Fibroblast of skin of right biceps (primary cell): ENCODE results near the gene ATXN2.
A peak's percentile ranks its signal among the peaks of the same experiment; 100 is the strongest.
"Not testable (repeated sequence)": the region's sequence is repeated elsewhere in the genome, so short reads cannot be mapped to it uniquely, and the experiment has no call there.

Source experiments
- DNase-seq: peaks from one replicate; pipeline ENCODE4 v3.0.0-alpha.2; 2013

Gene ATXN2

DNA sequence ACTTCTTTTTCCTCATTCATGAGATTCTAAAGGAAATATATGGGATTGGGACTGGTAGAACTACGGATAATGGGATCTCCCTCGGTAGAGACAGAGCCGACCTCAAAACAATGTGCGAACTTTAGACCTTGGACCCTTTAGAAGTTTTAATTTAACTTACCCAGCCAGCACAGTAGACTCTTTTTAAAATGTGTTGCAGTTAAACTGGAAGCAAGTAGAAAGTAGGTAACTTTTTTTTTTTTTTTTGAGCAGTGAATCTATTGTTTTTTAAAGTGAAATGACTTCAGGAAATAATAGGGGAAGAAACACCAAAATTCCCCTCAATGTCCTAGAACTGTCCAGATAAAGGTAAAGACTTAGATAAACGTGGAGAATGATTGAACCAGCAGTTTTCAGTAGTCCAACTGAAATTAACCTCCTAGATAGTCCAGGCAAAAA is 1.1 kb upstream of the ATXN2 start:
- no peak for DNase-seq

- peak; percentile 97 for DNase-seq
Observed at GRCh38 chr12:111599453-111600204, 514 bp upstream of the ATXN2 start.

DNA sequence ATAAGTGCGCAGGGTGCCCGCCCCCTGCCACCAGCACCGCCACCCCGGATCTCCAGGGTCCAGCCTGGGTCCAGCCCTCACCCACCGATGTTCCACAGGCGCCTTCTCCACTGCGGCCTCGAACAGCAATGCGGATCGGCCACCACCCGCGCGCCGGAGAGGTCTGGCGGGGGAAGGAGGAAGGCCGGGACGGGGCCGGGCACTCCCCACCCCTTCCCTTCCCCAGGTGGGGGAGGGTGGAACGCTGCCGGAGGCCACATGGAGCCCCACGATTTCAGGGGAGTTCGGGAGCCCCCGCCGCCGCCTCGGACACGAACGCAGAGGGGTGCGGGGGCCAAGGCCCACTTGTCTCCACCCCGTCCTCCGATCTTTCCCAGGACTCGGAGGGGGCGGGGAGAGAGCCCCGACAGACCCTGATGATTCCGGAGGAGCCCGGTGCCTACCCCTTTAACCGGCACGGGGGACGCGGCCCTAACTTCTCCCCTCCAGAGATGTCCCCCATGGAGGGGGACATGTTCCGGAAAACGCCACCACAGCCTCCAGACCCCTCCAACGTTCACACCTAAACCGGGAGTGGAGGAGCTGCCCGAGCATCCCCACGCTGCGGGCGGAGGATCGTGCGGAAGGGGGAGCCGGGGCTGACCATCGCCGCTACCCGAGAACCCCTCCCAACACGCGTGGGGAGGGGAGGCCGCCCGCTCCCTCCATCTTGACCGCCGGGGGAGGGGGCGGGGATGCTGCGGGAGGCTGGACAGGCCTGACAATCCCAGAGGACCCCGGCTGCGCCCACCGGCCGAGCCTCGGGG is 1.1 kb downstream of the ATXN2 start:
- DNase-seq = peak; percentile 36

DNA sequence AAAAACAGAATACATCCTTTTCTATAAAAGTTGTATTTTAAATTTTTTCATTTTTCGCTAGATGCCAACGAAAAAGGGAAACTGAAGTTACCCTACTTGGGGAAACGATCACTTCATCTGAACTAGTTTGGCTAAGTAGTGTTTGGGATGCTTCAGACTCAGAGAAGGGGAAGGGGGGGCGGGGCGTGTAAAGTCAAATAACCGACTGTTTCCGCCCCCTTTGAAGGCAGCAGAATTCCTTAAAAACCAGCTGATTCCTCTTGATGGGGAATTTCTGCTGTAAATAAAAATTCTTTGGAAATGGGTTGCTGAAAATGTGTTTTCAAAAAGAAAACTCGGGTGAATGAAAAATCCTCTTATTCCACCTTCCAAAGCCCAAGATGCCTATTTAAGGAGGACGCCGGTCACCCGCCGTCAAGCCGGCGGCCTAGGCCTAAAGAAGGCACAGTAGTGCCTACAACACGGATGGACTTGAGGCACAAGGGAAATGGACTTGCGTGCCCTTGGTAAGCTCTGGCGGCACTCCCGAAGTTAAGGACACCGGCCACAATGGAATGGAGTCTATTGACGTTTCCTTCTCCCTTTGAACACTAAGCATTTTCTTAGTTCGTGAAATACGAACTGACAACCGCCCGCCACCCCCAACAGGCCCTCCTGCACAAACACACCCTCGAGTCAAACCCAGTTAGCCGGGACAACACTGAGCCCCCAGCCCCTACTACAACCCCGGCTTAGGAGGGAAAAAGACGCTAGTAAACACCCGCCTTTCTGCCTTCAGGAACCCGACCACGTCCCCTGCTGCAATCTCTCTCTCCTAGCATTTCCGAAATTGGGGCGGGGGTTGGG is 1.9 kb downstream of the ATXN2 start:
- DNase-seq = peak; percentile 63

DNA sequence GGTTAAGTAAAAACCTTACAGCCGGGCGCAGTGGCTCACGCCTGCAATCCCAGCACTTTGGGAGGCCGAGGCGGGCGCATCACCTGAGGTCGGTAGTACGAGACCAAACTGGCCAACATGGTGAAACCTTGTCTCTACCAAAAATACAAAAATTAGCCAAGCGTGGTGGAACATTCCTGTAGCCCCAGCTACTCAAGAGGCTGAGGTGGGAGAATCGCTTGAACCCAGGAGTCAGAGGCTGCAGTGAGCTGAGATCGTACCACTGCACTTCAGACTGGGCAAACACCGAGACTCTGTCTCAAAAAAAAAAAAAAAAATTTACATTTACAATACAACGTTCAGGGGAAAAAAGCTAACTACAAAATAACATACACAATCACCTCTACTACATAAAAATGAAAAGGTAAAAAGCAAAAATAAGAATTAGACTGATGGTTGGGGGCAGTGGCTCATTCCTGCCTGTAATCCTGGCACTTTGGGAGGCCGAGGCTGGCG is 3.7 kb downstream of the ATXN2 start:
- DNase-seq = not testable (repeated sequence)

GRCh38 chr12:111591399-111592010 is 7.6 kb downstream of the ATXN2 start:
- DNase-seq = not testable (repeated sequence)

- no peak for DNase-seq
Observed at GRCh38 chr12:111590552-111590951, 8.6 kb downstream of the ATXN2 start.

DNA sequence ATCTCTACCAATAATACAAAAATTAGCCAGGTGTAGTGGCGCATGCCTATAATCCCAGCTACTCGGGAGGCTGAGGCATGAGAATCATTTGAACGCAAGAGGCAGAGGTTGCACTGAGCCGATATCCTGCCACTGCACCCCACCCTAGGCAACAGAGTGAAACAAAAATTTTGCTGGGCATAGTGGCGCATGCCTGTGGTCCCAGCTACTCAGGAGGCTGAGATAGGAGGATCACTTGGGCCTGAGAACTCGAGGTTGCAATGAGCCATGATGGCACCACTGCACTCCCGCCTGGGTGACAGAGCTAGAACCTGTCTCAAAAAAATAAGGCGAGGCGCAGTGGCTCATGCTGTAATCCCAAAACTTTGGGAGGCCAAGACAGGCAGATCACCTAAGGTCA is 9.5 kb downstream of the ATXN2 start:
- no peak for DNase-seq

- DNase-seq = no peak
Observed at GRCh38 chr12:111588010-111588409, 11.1 kb downstream of the ATXN2 start.

- DNase-seq = no peak
Observed at GRCh38 chr12:111586986-111587385, 12.1 kb downstream of the ATXN2 start.

- no peak for DNase-seq
Observed at GRCh38 chr12:111585690-111586089, 13.4 kb downstream of the ATXN2 start.

DNA sequence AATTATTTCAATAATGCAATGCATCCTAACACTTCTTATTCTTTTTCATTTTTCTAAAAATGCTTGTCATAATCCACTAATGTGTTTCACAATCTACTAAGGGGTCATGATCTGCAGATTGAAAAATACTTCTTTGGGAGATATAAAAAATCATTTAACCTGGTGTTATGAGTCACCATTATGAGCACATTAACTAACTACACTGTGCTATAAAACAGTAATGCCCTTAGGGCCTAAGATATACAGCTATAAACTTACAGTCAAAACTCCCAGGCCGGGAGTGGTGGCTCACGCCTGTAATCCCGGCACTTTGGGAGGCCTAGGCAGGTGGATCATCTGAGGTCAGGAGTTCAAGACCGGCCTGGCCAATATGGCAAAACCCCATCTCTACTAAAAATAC is 14.2 kb downstream of the ATXN2 start:
- DNase-seq = no peak

GRCh38 chr12:111583506-111583905 is 15.6 kb downstream of the ATXN2 start:
- not testable (repeated sequence) for DNase-seq

GRCh38 chr12:111582133-111582747 is 16.9 kb downstream of the ATXN2 start:
- DNase-seq = no peak

GRCh38 chr12:111581434-111582132 is 17.5 kb downstream of the ATXN2 start:
- no peak for DNase-seq

DNA sequence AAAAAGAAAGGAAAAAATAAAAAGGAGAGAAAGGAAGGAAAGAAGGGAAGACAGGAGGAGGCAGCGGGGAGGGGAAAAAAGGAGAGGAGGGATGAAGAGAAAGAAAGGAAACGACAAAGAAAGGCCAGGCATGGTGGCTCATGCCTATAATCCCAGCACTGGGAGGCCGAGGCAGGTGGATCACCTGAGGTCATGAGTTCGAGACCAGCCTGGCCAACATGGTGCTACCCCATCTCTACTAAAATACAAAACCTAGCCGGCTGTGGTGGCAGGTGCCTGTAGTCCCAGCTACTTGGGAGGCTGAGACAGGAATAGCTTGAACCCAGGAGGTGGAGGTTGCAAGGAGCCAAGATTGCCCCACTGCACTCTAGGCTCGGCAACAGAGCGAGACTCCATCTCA is 18.4 kb downstream of the ATXN2 start:
- DNase-seq = no peak

DNA sequence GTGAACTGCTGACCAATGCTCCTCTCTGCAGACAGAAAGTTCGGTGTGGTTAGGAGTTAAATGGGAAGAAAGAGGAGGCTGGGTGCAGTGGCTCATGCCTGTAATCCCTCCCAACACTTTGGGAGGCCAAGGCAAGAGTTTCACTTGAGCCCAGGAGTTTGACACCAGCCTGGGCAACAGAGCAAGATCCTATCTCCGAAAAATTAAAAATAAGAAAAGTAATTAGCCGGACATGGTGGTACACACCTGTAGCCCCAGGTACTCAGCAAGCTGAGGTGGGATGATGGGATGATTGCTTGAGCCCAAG is 19.0 kb downstream of the ATXN2 start:
- no peak for DNase-seq

DNA sequence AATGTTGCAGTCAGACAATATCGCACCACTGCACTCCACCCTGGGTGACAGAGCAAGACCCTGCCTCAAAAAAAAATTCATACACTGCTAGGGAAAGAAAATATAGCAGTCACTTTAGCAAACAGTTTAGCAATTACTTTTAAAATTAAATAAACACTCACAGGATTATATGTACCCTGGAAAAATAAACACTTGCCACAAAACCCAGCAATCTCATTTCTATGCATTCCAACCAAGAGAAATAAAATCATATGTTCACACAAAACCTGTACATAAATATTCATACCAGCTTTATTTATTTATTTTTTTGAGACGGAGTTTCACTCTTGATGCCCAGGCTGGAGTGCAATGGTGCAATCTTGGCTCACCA is 20.2 kb downstream of the ATXN2 start:
- no peak for DNase-seq

GRCh38 chr12:111578276-111578970 is 20.7 kb downstream of the ATXN2 start:
- peak; percentile 73 for DNase-seq

- DNase-seq = no peak
Observed at GRCh38 chr12:111574797-111575443, 24.2 kb downstream of the ATXN2 start.

DNA sequence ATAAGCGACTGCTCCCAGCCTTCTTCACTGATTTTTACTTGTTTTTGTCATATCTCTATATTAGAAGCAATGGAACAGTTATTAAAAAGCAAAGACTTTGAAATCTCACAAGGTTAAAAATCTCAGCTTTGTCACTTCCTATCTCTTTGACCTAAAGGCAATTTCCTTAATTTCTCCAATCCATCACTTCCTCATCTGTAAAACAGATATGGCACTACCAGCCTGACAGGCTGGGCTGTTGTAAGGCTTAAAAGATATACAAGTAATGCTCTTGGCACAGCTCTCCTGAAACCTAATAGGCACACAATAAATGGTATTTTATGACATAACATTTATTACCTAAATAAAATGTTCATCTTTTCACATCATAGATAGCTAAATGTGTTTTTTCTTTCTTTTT is 25.6 kb downstream of the ATXN2 start:
- no peak for DNase-seq
